Adrenal gland (tissue), 5 donors: ENCODE data around the gene CABP2.

Experiments
- POLR2A ChIP-seq, 2 donors: fragments of 450-650 bp; IDR thresholded peaks; one replicate each; pipeline ENCODE4 v1.6.1; 2017; ENCODE audit warnings: antibody characterized with exemption in 2 of 2, mild to moderate bottlenecking in 2 of 2, moderate library complexity in 1 of 2
- TF ChIP-seq, protein P1 (sequence below), 6 experiments: fragments of 450-650 bp in 4 of 6; fragments of 200-600 bp in 2 of 6; sonication (generic) in 1 of 6; IDR thresholded peaks; 1 replicate in 5 of 6; 2 replicates in 1 of 6; pipeline versions ENCODE4 v1.5.1 to v1.8.0; 2016 to 2021; ENCODE audit warnings: antibody characterized with exemption in 6 of 6, mild to moderate bottlenecking in 2 of 6, moderate library complexity in 1 of 6
- donor health status: DM: no; HTN: no; CAD: no.

DNA sequence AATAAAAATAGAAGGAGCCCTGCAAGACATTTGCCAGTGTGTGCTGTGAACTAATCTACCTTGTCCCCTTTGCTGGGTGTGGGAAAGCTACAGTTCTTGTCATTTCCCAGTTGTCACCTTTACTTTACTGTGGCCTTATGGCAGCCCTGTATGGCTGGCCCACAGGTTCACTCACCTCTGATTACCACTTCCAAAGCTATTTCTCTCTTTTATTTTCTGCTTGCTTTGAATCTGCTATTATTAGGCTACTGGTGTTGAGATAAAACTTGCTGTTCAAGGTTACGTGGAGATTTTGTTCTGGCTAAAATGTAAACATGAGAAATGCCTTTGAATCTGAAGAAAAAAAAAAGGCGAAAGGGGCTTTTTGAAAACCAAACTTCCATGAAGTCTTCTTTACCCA, 9.6 kb upstream of the CABP2 start:
- TF ChIP-seq, protein P1, sequence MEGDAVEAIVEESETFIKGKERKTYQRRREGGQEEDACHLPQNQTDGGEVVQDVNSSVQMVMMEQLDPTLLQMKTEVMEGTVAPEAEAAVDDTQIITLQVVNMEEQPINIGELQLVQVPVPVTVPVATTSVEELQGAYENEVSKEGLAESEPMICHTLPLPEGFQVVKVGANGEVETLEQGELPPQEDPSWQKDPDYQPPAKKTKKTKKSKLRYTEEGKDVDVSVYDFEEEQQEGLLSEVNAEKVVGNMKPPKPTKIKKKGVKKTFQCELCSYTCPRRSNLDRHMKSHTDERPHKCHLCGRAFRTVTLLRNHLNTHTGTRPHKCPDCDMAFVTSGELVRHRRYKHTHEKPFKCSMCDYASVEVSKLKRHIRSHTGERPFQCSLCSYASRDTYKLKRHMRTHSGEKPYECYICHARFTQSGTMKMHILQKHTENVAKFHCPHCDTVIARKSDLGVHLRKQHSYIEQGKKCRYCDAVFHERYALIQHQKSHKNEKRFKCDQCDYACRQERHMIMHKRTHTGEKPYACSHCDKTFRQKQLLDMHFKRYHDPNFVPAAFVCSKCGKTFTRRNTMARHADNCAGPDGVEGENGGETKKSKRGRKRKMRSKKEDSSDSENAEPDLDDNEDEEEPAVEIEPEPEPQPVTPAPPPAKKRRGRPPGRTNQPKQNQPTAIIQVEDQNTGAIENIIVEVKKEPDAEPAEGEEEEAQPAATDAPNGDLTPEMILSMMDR (IDR thresholded peaks at IDR 0.05): no peak
- no peak for TF ChIP-seq POLR2A (IDR thresholded peaks at IDR 0.05)
